VCaP (cell line): ENCODE measurements around the gene DNAJB9.

Experiments
- H3K27ac ChIP-seq: fragments of 450-650 bp; 2 replicates; pipeline ENCODE4 v1.5.1; 2017
- CTCF ChIP-seq: fragments of 450-650 bp; conservative IDR thresholded peaks from 2 replicates; pipeline ENCODE4 v1.5.1; 2017; ENCODE audit warnings: mild to moderate bottlenecking, moderate library complexity

Gene DNAJB9

GRCh38 chr7:108613147-108613948 is 43.7 kb downstream of the DNAJB9 start:
- peak; percentile 84 for TF ChIP-seq CTCF
- peak overlapping the region; percentile 97 for H3K27ac ChIP-seq

- H3K27ac ChIP-seq: peak overlapping the region; percentile 97
- TF ChIP-seq CTCF: no peak
Observed at GRCh38 chr7:108613949-108614381, 44.3 kb downstream of the DNAJB9 start.

GRCh38 chr7:108614896-108615295 is 45.2 kb downstream of the DNAJB9 start:
- peak overlapping the region; percentile 97 for H3K27ac ChIP-seq
- no peak for TF ChIP-seq CTCF

- H3K27ac ChIP-seq: no peak overlapping the region
- TF ChIP-seq CTCF: no peak
Observed at GRCh38 chr7:108618056-108618455, 48.4 kb downstream of the DNAJB9 start.

GRCh38 chr7:108623220-108623619 is 53.5 kb downstream of the DNAJB9 start:
- no peak overlapping the region for H3K27ac ChIP-seq
- TF ChIP-seq CTCF: no peak
